Stimulated activated CD4-positive, alpha-beta T cell treated with anti-CD3 and anti-CD28 coated beads, Interleukin-1b, Interleukin-23, amount 100 ng/mL, for 1 hour (primary cell): Measurements from ENCODE around the gene VPS26B.
"Not testable (repeated sequence)": the region's sequence is repeated elsewhere in the genome, so short reads cannot be mapped to it uniquely, and the experiment has no call there.

Source experiments
- DNase-seq, 2 donors: peaks; one replicate each; pipeline ENCODE4 v3.0.0-alpha.2; 2020; ENCODE audit warnings: low read depth in 2 of 2

VPS26B gene

DNA sequence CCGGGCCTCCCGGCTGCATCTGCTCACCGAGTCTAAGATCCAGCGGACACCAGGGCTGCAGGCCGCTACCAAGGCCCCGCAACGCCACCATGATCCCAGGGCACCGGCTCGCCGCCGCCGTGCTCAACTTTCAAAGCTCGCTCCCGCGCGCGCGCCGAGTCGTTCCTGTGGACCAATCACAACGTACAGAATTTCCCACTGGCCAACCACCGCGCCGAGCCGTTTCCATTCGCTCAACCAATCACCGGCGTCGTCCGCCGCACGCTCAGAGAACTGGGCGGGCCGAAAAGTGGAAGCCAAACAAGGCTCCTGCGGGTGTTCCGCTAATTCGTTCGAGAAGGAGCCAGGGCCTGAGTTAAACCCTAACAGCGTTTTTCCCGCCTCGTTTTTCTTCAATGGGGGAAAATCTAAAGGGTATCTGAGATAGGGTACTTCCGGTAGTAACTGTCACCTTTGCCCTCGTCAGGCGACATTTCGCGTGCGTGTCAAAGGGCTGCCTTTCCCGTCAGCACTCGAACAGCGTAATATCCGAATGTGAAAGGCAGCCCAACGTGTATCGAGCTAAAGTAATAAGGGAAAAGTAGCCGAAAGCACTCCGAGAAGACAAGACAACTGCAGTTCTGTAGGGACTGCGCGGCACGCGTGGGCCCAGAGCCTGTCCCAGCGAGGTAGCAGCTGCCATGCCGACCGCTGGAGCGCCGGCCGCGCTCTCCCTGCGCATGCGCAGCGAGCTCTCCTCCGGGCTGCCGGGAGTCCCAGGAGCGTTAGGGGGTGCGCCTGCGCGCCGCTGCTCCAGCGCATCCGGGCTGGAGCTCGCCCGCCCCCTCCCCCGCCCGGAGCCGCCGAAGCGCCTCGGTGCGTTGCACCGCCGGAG is at the start of gene VPS26B, which contains the start of gene NCAPD3:
Gene VPS26B (plus strand): TSS at position 836 of the 874 bp plus-strand sequence. CDS start 452 bp downstream, outside the sequence.
Gene NCAPD3 (minus strand): TSS at position 132 of the 874 bp plus-strand sequence. CDS start 41 bp downstream, at position 91.
- peak; percentile 86 to 88 for DNase-seq

DNA sequence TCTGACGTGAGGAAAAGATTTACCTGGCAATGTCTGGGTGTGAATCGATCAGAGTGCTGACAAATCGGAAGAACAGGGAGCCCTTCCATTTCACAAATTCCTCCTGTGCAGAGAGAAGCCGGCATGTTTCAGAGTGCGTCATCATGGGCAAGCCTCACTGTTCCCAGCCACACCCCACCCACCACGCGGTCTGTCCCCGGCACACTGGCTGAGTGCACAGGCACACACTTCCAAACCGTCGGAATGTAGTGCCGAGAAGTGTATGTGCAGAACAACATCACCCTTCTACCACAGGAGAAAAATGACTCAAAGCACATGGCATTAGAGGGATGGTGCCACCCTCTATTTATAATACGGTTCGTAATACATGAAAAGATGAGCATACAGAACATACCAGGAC is 48.2 kb upstream of the VPS26B start:
- DNase-seq: no peak

DNA sequence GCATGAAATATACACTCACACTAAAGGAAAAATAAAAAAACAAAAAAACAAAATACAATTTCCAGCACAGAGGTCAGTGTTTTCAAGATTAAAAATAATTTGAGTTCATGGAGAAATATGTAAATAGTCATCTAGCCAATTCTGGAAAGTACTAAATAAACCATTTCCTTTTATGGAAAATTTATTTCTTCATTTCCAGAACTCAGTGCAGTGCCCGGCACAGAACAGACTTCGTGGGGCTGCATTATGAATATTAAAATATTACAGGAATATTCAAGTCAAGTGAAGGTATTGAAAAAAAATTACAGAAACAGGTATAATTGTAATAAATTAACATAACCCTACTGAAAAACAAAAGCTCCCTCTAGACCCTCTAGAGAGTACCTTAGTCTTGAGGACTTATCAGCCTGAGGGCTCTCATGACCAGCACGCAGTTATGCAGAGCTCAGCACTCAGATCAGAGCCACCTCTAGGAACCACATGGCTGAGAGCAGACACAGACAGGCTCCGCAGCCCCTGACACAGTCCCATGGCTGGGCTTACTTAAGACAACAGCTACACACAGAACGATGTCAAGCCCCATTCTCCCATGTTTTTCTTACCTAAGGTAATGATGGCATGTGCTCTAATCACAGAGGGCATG is 46.3 kb upstream of the VPS26B start:
- DNase-seq: no peak

DNA sequence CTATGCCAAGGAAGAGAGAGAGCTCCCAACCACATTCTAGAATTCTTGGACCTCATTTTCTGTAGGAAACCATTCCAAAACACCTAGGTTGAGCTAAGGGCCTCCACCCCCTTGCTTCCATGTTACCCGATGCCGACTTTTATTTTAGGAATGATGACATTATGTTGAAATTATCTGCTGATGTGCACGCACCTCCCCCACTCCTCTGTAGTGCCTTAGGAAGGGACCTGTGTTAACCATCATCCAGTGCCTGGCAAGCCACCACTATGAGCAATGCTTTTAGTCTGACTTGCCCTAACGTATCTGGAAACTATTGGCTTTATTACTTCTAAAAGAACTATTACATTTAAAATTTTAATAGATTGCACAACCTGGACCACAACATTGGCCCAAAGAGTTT is 42.8 kb upstream of the VPS26B start:
- no peak for DNase-seq

DNA sequence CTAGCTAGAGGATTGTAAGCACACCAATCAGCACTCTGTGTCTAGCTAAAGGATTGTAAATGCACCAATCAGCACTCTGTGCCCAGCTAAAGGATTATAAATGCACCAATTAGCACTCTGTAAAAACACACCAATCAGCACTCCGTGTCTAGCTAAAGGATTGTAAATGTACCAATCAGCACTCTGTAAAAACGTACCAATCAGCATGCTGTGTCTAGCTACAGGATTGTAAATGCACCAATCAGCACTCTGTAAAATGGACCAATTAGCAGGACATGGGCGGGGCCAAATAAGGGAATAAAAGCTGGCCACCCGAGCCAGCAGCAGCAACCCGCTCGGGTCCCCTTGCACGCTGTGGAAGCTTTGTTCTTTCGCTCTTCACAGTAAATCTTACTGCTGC is 36.4 kb upstream of the VPS26B start:
- DNase-seq: not testable (repeated sequence)

DNA sequence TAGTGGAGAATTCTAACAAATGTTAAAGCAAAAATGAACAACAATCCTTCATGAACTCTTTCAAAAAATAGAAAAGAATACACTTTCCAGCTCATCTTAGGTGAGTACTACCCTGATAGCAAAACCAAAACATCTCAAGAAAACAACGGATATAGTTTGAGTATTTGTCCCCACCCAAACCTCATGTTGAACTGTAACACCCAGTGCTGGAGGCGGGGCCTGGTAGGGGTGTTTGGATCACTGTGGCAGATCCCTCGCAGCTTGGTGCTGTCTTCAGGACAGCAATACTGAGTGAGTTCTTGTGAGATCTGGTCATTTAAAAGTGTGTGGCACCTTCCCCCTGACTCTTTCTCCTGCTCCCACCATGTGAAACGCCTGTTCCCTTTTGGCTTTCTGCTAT is 27.7 kb upstream of the VPS26B start:
- DNase-seq: no peak

DNA sequence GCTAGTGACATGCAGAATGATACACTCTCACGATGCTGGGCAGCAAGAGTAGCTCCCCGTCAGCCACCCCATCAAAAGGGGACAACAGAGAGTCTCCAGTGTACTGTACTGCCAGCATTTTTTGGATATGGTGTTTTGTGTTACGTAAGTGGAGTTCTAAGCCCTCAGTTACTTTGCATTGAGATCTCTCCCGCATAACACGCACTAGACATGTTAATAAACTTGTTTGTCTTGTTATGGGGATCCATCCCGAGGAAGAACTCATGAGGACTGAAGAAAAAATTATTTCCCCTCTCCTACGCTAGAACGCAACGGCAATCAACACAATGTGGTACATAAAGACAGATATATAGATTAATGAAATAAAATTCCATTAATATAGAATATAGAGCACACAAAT is 24.9 kb upstream of the VPS26B start:
- no peak for DNase-seq

DNA sequence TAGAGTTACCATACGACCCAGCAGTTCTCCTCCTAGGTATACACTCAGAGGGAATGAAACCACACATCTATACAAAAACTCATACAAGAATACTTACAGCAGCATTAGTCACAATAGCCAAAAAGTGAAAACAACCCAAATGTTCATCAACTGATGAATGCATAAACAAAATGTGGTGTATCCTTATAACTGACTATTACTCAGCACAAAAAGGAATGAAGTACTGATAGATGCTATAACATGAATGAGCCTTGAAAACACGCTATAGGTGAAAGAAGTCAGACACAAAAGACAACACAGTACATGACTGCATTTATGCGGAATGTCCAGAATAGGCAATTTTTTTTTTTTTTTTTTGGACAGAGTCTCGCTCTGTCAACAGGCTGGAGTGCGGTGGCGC is 23.8 kb upstream of the VPS26B start:
- no peak for DNase-seq

DNA sequence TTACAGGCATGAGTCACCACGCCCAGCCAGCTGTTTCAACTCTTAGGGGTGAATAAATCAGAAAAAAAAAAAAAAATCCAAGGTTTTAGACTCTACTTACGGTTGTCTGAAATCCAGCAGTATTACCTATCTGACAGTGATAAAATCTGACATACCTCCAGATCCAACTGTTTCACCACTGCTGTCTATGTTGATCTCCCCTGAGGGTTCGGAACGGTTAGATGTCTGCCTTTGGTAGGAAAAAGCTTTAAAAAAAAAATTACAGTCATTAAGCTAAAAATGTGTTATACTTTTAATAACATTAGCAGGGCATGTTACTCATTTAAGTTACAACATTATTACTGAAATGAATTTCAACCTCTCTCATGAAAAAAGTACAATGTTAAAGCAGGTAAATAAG is 21.8 kb upstream of the VPS26B start:
- no peak for DNase-seq

DNA sequence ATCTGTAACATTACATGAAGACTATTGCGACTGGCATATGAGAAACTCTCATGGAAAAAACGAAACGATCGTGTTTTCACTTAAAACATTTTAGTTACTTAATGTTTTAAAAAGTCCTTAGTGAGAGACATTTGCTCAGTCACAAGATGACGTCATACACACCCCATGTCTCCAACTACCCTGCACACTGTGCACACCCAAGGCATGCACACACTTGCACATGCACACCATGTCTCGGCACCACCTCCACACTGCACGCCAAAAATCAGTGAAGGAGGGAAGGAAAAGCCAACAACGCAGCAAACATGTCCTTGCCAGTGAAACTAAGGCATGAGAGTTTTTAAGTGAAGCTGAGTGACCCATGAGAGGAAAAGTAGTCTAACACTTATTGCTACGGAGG is 18.7 kb upstream of the VPS26B start:
- no peak for DNase-seq

DNA sequence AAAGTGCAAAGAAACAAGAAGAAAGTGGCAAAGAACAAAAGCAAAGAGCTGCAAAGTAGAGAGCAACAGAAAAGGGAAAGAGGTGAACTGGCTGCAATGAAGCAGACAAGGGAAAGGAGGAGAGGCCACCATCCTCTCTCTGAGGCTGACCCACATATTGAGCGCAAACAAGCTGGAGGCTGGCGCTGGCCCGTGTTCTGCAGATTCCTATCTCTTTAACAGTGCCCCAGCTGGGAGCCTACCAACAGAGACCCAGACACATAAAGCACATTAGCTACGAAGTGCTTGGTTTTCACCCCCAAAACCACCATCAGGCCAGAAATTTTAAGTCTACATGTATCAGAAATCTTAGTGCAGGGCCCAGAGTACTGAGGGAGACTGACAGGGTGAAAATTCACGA is 18.3 kb upstream of the VPS26B start:
- DNase-seq: no peak

DNA sequence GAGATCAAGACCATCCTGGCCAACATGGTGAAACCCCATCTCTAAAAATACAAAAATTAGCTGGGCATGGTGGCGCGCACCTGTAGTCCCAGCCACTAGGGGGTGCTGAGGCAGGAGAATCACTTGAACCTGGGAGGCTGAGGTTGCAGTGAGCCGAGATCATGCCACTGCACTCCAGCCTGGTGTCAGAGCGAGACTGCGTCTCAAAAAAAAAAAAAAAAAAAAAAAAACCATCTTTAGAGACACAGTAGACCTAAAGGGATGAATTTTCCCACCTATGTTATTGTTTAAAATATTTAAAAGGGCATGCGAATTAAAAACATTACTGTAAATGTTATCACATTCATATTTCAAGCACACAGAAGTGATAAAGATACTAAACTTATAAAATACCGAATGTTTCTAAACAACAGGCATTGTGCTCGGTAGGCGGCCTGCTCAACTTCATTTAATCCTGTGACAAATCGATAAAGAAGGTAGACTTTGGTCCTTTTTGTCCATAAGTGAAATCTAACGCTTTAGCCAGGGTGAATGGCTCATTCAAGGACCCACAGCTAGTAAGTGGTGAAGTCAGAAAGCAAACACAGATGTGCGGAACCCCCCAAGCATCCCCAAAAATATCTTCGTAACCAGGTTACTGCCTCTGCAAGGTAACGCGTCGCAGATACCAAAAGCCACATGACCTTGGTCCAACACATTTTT is 16.8 kb upstream of the VPS26B start:
- peak; percentile 22 to 26 for DNase-seq

DNA sequence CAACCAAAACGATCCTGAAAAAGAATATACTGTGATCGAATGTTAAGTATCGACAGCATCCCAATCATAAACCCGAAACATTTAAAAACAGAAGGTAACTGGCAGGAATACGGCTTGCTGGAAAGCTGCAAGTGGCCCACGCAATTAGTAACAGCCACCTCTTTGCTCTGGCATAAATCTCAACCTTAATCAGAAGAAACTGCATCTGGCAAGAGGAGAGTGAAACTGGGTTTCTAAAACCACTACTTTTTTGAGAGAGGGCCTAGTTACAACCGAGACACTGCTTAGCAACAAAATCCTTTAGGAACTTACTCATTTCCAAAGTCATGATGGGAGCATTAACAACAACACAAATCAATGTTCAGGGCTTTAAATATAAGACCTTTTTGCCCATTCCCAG is 8.6 kb upstream of the VPS26B start:
- no peak for DNase-seq

DNA sequence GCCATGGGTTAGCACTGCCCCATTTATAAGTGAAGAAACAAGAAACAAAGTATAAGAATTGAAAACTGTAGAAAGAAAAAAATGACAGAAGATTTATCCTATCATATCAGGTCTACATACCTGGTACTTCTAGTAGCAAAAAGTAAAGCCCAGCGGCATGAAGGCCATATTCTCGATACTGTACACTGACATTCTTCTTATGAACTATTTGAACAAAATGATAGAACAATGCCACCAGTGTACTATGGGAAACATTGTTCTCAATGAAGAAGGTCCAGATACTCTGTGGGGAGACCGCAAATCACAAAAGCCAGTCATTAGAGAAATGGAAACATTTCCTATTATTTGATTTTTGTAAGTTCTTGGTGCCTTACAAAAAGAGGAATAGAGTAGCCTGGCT is 7.7 kb upstream of the VPS26B start:
- DNase-seq: no peak

DNA sequence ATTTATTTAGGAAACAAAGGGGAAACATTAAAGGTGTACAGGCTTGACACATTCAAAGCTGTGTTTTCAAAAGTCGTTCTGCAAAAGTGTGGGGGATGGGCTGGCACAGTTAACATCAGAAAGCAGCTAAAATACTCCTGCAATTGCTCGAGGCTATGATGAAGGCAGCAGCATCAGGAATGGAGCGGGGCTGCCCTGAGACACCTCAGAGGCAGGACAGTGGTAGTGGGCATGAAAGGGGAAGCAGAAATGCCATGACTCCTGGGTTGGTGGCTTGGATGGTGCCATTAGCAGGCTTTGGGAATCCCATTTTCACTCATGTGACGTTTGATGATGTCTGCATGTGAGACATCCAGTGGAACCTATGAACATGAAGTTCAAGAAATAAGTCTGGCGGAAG is 1.4 kb upstream of the VPS26B start:
- no peak for DNase-seq

DNA sequence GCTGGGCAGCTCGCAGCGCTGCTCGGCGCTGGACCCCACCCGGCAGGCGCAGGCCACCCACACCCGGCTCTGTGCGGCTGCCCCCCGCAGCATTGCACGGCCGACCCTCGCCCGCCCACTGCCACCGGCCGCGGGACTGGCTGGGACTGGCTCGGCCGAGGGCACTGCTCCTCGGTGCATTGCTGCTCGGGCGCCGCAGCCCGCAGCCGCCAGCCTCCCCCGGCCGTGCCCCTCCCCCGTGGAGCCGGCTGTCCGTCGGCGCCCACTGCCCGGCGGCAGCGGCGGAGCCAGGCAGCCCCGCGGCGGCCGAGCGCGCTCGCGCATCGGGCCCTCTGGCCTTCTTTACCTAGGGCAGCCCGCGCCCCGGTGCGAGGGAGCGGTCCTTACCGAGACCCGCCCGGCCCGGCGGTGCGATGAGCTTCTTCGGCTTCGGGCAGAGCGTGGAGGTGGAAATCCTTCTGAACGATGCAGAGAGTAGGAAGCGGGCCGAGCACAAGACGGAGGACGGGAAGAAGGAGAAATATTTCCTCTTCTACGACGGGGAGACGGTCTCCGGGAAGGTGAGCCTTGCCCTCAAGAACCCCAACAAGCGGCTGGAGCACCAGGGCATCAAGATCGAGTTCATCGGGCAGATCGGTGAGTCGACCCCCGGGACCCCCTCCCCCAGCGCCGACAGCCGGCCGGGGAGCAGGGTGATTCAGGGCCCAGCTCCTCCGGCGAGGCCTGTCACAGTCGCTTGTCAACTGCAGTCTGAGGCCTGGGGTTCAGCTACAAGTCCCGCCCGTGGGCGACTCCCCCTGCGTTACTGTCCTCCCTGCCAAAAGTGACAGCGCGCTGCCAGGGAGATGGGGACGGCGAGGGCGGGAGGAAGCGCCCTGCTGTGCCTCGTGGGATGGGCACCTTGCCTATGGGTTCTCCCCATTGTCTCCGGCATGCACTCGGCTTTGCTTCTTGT is 516 bp downstream of the VPS26B start:
- peak in 1 of 2 donors; percentile 27 for DNase-seq

DNA sequence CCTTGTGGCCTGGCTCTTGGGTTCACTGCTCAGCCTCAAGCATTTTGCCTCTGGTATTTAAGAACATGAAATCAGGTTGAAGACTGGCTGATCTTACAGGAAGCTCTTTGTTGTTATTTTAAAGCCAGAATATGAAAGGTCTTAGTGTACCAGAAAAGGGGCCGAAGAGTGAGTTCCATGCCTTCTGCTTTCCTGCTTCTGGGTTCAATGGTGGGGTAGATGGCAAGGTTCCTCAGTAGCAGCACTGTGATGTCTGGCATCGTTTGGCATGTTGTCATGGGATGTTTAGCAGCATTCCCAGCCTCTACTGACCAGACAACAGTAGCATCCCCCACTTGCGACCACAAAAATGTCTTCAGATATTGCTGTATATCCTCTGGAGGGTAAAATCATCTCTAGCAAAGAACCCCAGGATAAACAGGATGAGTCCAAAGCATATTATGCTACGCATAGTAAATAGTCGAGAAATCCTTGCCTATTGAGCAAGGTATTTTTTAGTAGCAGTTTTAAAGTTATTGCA is 2.4 kb downstream of the VPS26B start:
- no peak for DNase-seq

DNA sequence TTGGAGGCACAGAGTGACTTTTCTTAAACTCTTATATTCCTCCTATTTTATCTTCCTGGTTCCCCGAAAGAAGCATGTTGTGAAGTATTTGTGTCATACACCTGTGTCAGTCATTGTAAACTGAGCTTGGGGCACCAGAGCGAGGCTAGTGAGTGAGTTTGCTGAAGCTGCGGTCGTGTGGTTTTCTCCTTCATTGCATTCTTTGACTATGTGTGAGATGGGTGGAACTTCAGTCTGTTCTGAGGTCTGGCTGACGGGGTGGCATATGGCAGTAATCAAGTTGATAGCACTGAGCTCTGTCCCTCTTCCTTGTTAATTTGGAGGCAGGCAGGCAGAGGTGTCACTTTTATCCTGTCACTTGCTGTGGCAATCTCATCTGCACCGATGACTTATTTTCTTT is 4.2 kb downstream of the VPS26B start:
- no peak for DNase-seq

DNA sequence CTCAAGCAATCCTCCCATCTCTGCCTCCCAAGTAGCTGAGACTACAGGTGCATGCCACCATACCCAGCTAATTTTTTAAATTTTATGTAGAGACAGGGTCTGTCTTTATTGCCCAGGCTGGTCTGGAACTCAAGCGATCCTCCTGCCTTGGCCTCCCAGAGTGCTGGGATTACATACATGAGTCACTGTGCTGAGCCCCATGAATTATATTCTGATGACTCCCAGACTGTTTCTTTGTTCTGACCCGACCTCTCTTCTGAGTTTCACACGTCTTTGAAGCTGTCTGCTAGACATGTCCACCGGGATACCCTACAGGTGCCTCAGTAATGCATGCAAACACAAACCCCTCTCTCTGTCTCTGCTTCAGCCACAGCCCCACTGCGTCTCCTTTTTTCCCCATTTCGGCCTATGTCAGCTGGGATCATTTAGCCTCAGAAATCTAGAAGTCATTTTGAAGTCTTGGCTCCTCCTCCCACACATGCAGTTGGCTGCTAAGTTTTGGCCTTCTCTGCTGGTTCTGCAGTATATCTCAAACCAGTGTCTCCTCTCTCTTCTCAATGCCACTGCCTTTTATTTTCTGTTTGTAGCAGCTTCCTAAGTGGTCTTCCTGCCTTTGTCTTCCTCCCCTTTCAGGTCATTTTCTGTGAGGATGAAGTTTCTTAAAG is 4.8 kb downstream of the VPS26B start:
- no peak for DNase-seq

DNA sequence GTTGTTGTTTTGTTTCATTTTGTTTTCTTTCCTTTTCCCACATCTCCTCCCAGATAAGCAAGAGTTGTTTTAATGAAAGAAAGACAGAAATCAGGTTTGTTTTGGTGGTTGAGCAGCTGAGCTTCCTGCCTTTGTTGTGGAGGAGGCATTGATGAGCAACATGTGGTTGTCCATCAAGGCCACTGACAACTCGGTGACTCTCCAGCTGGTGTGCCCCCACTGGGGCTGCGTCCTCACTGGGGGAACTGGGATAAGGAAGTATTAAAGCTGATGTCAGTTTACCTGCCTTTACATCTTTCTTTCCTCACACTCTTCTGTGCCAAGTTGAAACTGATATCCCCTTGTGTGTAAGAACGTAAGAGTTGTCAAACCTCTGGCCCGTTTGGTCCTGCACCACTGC is 5.9 kb downstream of the VPS26B start:
- DNase-seq: no peak
